ENCODE data around the gene TBXAS1. TPM values are rescaled to one million over a fixed set of nuclear protein-coding genes. Genes with fewer than 3 reads are reported as not detected.
A peak's percentile ranks its signal among the peaks of the same experiment; 100 is the strongest.

Gene TBXAS1
- total and polyA plus RNA-seq, 2 of the 8 experiments (the other 6 are each of a cell fraction or from before 2014, with no cell fraction given), result 0.86 to 2.1 TPM

DNA sequence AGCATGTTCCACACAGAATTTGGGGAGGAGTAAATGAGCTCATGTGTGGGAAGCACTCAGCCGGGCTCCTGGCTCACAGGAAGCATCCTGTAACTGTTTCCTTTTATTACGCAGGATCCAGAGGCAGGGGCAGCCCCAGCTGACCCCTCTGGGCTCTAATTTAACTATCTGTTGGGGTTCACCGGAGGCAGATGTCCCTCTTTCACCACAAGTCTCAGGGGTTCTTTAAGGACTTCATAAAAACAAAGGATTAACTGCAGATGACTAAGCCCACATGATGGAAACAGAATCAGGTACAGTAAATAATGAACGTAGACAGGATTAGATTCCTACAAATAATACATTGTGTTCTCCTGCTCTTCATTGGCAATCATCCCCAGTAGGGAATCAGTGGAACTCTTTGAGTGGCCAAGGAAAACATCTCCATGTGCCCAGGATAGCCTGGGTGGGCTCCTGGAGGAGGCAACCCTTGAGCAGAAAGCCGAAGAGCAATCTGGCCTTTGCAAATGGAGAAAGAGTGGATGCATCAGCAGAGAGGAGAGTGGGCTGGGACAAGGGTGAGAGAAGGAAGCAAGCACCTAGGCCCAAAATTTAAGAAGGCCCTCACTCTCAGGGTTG is 24.6 kb downstream of the TBXAS1 start:
- H2BK15ac ChIP-seq (ENCODE audit: low read length), result no peak overlapping the region
- H4K91ac ChIP-seq (replicated peaks; ENCODE audit: insufficient read length, low read length), result no peak overlapping the region
- ChIA-PET CTCF (ENCODE audit: partially characterized antibody) (interaction anchor here (0.6 to 2.1 kb wide), 3 partner anchors 208 to 1199 kb away, joined by 3 to 7 read pairs (median 3); no protein-coding TSS in a partner anchor), POLR2A (ENCODE audit: partially characterized antibody) (no interaction called here)
- no peaks in the 10 kb centered on the region for H3K23me2 ChIP-seq (ENCODE audit: low read depth, low read length)
- no peak overlapping the region for H2AFZ ChIP-seq (ENCODE audit: low read length)
- no peak overlapping the region for H4K8ac ChIP-seq (ENCODE audit: extremely low read depth, insufficient read depth, low read length)
- H2BK5ac ChIP-seq (ENCODE audit: low read depth, low read length), result no peak overlapping the region
- no peak overlapping the region for H2AK5ac ChIP-seq (ENCODE audit: low read depth, low read length)
- H3K79me1 ChIP-seq (ENCODE audit: low read depth, low read length), result no peaks in the 10 kb centered on the region
- H3K9me3 ChIP-seq (ENCODE audit: insufficient read depth in 2 of 2, low read depth in 1 of 2, low read length in 1 of 2), result no peaks in the 10 kb centered on the region; a peak in 1 of 4 replicates
- DNase-seq (ENCODE audit: low read depth in 1 of 2, low spot score in 2 of 2) (peak in 1 of 2 experiments; percentile 22), FAIRE-seq (no peak)
- H3K4me2 ChIP-seq (ENCODE audit: insufficient read depth in 1 of 2, low read depth in 2 of 2, low read length in 2 of 2), result no peak overlapping the region
- no peaks in the 10 kb centered on the region for H3K27me3 ChIP-seq (replicated peaks in 1 of 4; ENCODE audit: control insufficient read depth in 3 of 4, extremely low read depth in 1 of 4, insufficient read depth in 3 of 4, low read length in 3 of 4)
- H4K20me1 ChIP-seq (replicated peaks in 1 of 2; ENCODE audit: control insufficient read depth in 1 of 2, insufficient read depth in 2 of 2, low read length in 2 of 2), result no peaks in the 10 kb centered on the region
- H4K5ac ChIP-seq (ENCODE audit: insufficient read length, low read depth, low read length), result no peak overlapping the region
- no peaks in the 10 kb centered on the region; a peak in 1 of 7 replicates for H3K4me1 ChIP-seq (replicated peaks in 1 of 4; ENCODE audit: control insufficient read depth in 3 of 4, insufficient read depth in 4 of 4, low read length in 3 of 4)
- H3K14ac ChIP-seq (ENCODE audit: insufficient read length), result no peak overlapping the region
- no peaks in the 10 kb centered on the region for H3K36me3 ChIP-seq (ENCODE audit: control insufficient read depth in 2 of 4, insufficient read depth in 4 of 4, low read length in 3 of 4)
- no peak overlapping the region for H2BK12ac ChIP-seq (ENCODE audit: low read depth, low read length)
- no peak overlapping the region for H3K9ac ChIP-seq (replicated peaks in 1 of 4; ENCODE audit: extremely low read depth in 1 of 4, low read depth in 3 of 4, low read length in 3 of 4)
- H2BK120ac ChIP-seq (replicated peaks; ENCODE audit: low read depth, low read length), result no peak overlapping the region
- no peak for TF ChIP-seq GTF2F1 (IDR thresholded peaks at IDR 0.05; ENCODE audit: borderline replicate concordance, low read depth, low read length)
- no peak for TF ChIP-seq POLR2AphosphoS5 (IDR thresholded peaks at IDR 0.05; ENCODE audit: low read depth, low read length)
- no peak for TF ChIP-seq KDM1A (IDR thresholded peaks at IDR 0.05; ENCODE audit: borderline replicate concordance, low read length)
- H3K4me3 ChIP-seq (ENCODE audit: extremely low read depth in 1 of 4, insufficient read depth in 2 of 4, low read depth in 3 of 4, low read length in 4 of 4), result no peak overlapping the region
- H3K4ac ChIP-seq (replicated peaks; ENCODE audit: insufficient read length, low read depth, low read length), result no peak overlapping the region
- H3K23ac ChIP-seq (ENCODE audit: insufficient read length), result no peak overlapping the region
- no peaks in the 10 kb centered on the region for H3K79me2 ChIP-seq (ENCODE audit: control insufficient read depth in 1 of 2, insufficient read depth in 2 of 2, low read length in 2 of 2)
- no peak overlapping the region for H3K27ac ChIP-seq (ENCODE audit: low read depth, low read length)
- no peak overlapping the region for H3K56ac ChIP-seq (replicated peaks; ENCODE audit: insufficient read length, low read depth, low read length)
- H3K18ac ChIP-seq (ENCODE audit: extremely low read depth, low read length), result no peak overlapping the region
- 90% methylated on average over 5 of the region's 5 CpGs; no CpG with 5 or more reads in 1 of the 2 experiments for WGBS, 2 experiments (ENCODE audit: extremely low coverage in 1 of 2, insufficient coverage in 1 of 2, insufficient read length in 1 of 2, insufficient replicate concordance in 2 of 2, low coverage in 1 of 2, low lambda C conversion rate in 2 of 2, missing lambda C conversion rate in 1 of 2)
- no peak overlapping the region for H2BK20ac ChIP-seq (ENCODE audit: low read length)

Data from H1 (cell line).